NT2/D1 (cell line): Measurements from ENCODE around the gene ITFG1.

Source experiments
- SUZ12 ChIP-seq: IDR thresholded peaks from 2 replicates; pipeline ENCODE4 v1.6.1; 2011; ENCODE audit not compliant: insufficient read length, insufficient read depth; ENCODE audit errors: extremely low read depth
- YY1 ChIP-seq: IDR thresholded peaks from 2 replicates; pipeline ENCODE4 v1.6.1; 2011; ENCODE audit not compliant: insufficient read length, insufficient read depth
- ZNF274 ChIP-seq: IDR thresholded peaks from 2 replicates; pipeline ENCODE4 v1.6.1; 2011; ENCODE audit warnings: mild to moderate bottlenecking, low read depth, low read length

DNA sequence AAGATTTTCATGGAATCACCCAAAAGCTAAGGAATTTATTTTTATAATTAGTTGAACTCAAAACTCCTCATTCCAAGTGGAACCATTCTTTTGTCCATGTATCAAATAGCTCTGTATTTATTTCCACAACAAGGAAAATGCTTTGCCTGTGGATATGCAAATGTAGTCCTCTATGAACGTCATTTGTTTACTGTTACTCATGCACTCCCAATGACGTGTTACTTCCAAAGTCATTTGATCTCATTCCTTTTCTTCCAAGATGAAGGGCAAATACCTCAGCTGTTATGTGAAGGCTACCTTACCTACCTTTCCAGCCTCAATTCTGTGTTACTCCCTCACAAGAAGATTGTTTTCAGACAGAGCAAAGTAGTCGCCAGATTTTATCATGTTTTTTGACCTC, 83.7 kb downstream of the ITFG1 start:
- TF ChIP-seq SUZ12 (no peak), YY1 (no peak), ZNF274 (no peak)
